Hepatocyte (in vitro differentiated cells): ENCODE data around the gene UBE2D2. TPM values are rescaled to one million over a fixed set of nuclear protein-coding genes. Genes with fewer than 3 reads are reported as not detected.

Experiments used
- DNase-seq: peaks from one replicate; pipeline ENCODE4 v3.0.0-alpha.2; 2016; ENCODE audit warnings: low spot score
- H2AFZ ChIP-seq: fragments of 200-600 bp; sonication (generic); 2 replicates; pipeline ENCODE4 v1.6.0; 2016; ENCODE audit warnings: antibody characterized with exemption, mild to moderate bottlenecking
- H3K27ac ChIP-seq: fragments of 200-600 bp; sonication (generic); 2 replicates; pipeline ENCODE4 v1.5.1; 2016; ENCODE audit warnings: mild to moderate bottlenecking
- H3K27me3 ChIP-seq: fragments of 200-600 bp; sonication (generic); 2 replicates; pipeline ENCODE4 v1.6.1; 2016
- H3K36me3 ChIP-seq: fragments of 200-600 bp; sonication (generic); replicated peaks from 2 replicates; pipeline ENCODE4 v1.5.1; 2016; ENCODE audit warnings: low read depth; ENCODE audit not compliant: insufficient read depth
- H3K4me1 ChIP-seq: fragments of 200-600 bp; sonication (generic); 2 replicates; pipeline ENCODE4 v1.5.1; 2016; ENCODE audit warnings: mild to moderate bottlenecking, moderate library complexity; ENCODE audit not compliant: insufficient read depth
- H3K4me2 ChIP-seq: fragments of 200-600 bp; sonication (generic); 2 replicates; pipeline ENCODE4 v1.6.0; 2016
- H3K4me3 ChIP-seq: fragments of 200-600 bp; sonication (generic); 2 replicates; pipeline ENCODE4 v1.5.1; 2016; ENCODE audit warnings: mild to moderate bottlenecking
- H3K79me2 ChIP-seq: fragments of 200-600 bp; sonication (generic); 2 replicates; pipeline ENCODE4 v1.6.0; 2017; ENCODE audit warnings: mild to moderate bottlenecking
- H3K9me2 ChIP-seq: fragments of 200-600 bp; sonication (generic); replicated peaks from 2 replicates; pipeline ENCODE4 v1.6.0; 2017; ENCODE audit warnings: mild to moderate bottlenecking; ENCODE audit not compliant: insufficient read depth
- H3K9me3 ChIP-seq: fragments of 200-600 bp; sonication (generic); 2 replicates; pipeline ENCODE4 v1.5.1; 2016; ENCODE audit warnings: low read depth, mild to moderate bottlenecking
- H4K20me1 ChIP-seq: fragments of 200-600 bp; sonication (generic); 2 replicates; pipeline ENCODE4 v1.6.0; 2016; ENCODE audit warnings: mild to moderate bottlenecking; ENCODE audit not compliant: insufficient read depth, poor library complexity, severe bottlenecking
- CTCF ChIP-seq: fragments of 200-600 bp; sonication (generic); IDR thresholded peaks from 2 replicates; pipeline ENCODE4 v1.5.1; 2016; ENCODE audit warnings: antibody characterized with exemption, mild to moderate bottlenecking; ENCODE audit not compliant: poor library complexity
- EZH2 ChIP-seq: fragments of 200-600 bp; sonication (generic); IDR thresholded peaks from 2 replicates; pipeline ENCODE4 v1.6.1; 2016; ENCODE audit warnings: antibody characterized with exemption, mild to moderate bottlenecking, borderline replicate concordance
- EZH2phosphoT487 ChIP-seq: fragments of 200-600 bp; sonication (generic); IDR thresholded peaks from one replicate; pipeline ENCODE4 v1.6.1; 2018; ENCODE audit warnings: antibody characterized with exemption, mild to moderate bottlenecking, low read depth, moderate library complexity; ENCODE audit not compliant: unreplicated experiment, severe bottlenecking
- WGBS: methylation state at CpG from one replicate; pipeline ENCODE4 v1.1.6; 2016; ENCODE audit warnings: low lambda C conversion rate; ENCODE audit errors: missing lambda C conversion rate; 5-methylcytosine and 5-hydroxymethylcytosine counted together
- polyA plus RNA-seq: library from polyadenylated mRNA; unstranded; fragments of >200 nt; fragmentation: Nextera tagmentation; extraction: Ambion mirVana; gene quantifications from 2 replicates; pipeline ENCODE4 v1.2.1, GENCODE V29; 2016
- total RNA-seq: library from RNA; depleted of rRNA; stranded (reverse); fragments of >200 nt; gene quantifications from 2 replicates; pipeline ENCODE4 v1.2.3, GENCODE V29; 2014

The UBE2D2 gene
- total and polyA plus RNA-seq, 2 experiments from 2014 or later, result 85.9 to 182 TPM

- TF ChIP-seq EZH2, result no peak
- no peak for TF ChIP-seq EZH2phosphoT487
- TF ChIP-seq CTCF, result no peak
- Histone ChIP-seq H2AFZ (no peak overlapping the region), H3K9me3 (no peaks in the 10 kb centered on the region), H3K4me3 (no peak overlapping the region), H3K79me2 (peaks cover 4% of the 10 kb centered on the region), H3K9me2 (no peaks in the 10 kb centered on the region), H3K4me2 (no peak overlapping the region), H3K36me3 (no peaks in the 10 kb centered on the region), H3K27ac (peak overlapping the region; percentile 97), H3K27me3 (no peaks in the 10 kb centered on the region), H4K20me1 (no peaks in the 10 kb centered on the region), H3K4me1 (peaks cover 72% of the 10 kb centered on the region)
- 73% methylated on average over 13 of the region's 13 CpGs for WGBS
- peak; percentile 6 for DNase-seq
Observed at GRCh38 chr5:139640421-139641115, 79.4 kb downstream of the UBE2D2 start.

GRCh38 chr5:139641116-139642080, 80.3 kb downstream of the UBE2D2 start:
- no peak overlapping the region for H3K4me2 ChIP-seq
- H3K27ac ChIP-seq, result peak overlapping the region; percentile 97
- peaks cover 65% of the 10 kb centered on the region for H3K4me1 ChIP-seq
- H2AFZ ChIP-seq, result no peak overlapping the region
- TF ChIP-seq CTCF, result no peak
- no peak for TF ChIP-seq EZH2
- TF ChIP-seq EZH2phosphoT487, result no peak
- H3K79me2 ChIP-seq, result peaks cover 4% of the 10 kb centered on the region
- H3K27me3 ChIP-seq, result no peaks in the 10 kb centered on the region
- no peaks in the 10 kb centered on the region for H4K20me1 ChIP-seq
- WGBS, result 76% methylated on average over 6 of the region's 6 CpGs
- H3K36me3 ChIP-seq, result no peaks in the 10 kb centered on the region
- DNase-seq, result peak; percentile 16
- H3K9me2 ChIP-seq, result no peaks in the 10 kb centered on the region
- H3K4me3 ChIP-seq, result no peak overlapping the region
- no peaks in the 10 kb centered on the region for H3K9me3 ChIP-seq

GRCh38 chr5:139642213-139642612, 81.1 kb downstream of the UBE2D2 start:
- DNase-seq, result peak; percentile 4
- Histone ChIP-seq H3K27me3 (no peaks in the 10 kb centered on the region), H3K9me2 (no peaks in the 10 kb centered on the region), H3K4me3 (no peak overlapping the region), H3K4me2 (peak overlapping the region; percentile 51), H3K27ac (peak overlapping the region; percentile 97), H3K79me2 (no peaks in the 10 kb centered on the region), H3K36me3 (no peaks in the 10 kb centered on the region), H3K4me1 (peaks cover 65% of the 10 kb centered on the region), H3K9me3 (no peaks in the 10 kb centered on the region), H4K20me1 (no peaks in the 10 kb centered on the region), H2AFZ (no peak overlapping the region)
- WGBS, result 62% methylated on average over 4 of the region's 7 CpGs
- no peak for TF ChIP-seq EZH2
- TF ChIP-seq CTCF, result no peak
- TF ChIP-seq EZH2phosphoT487, result no peak
